ENCODE results near the gene FBN1.

DNA sequence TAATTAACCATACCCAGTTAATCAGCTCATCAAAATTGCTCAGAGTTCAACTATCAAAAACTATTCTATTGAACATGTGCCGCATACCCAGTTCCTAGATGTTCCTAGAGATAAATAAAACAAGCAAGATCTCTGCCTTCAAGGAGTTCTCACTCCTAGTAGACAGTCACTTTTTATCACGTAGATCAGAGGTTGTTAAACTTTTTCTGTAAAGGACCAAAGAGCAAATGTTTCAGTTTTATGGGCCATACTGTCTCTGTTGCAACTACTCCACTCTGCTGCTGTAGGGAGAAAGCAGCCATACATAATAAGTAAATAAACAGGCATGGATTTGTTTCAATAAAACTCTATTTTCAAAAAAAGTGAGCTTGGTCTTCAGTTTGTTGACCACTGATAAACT lies 7.9 kb downstream of the FBN1 start:
- TF ChIP-seq, protein P1, sequence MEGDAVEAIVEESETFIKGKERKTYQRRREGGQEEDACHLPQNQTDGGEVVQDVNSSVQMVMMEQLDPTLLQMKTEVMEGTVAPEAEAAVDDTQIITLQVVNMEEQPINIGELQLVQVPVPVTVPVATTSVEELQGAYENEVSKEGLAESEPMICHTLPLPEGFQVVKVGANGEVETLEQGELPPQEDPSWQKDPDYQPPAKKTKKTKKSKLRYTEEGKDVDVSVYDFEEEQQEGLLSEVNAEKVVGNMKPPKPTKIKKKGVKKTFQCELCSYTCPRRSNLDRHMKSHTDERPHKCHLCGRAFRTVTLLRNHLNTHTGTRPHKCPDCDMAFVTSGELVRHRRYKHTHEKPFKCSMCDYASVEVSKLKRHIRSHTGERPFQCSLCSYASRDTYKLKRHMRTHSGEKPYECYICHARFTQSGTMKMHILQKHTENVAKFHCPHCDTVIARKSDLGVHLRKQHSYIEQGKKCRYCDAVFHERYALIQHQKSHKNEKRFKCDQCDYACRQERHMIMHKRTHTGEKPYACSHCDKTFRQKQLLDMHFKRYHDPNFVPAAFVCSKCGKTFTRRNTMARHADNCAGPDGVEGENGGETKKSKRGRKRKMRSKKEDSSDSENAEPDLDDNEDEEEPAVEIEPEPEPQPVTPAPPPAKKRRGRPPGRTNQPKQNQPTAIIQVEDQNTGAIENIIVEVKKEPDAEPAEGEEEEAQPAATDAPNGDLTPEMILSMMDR (IDR thresholded peaks at IDR 0.05): no peak
- TF ChIP-seq POLR2A (IDR thresholded peaks at IDR 0.05; ENCODE audit: low read length) (no peak), SMC3 (IDR thresholded peaks at IDR 0.05) (no peak), EP300 (IDR thresholded peaks at IDR 0.05) (no peak), ESRRA (IDR thresholded peaks at IDR 0.05; ENCODE audit: borderline replicate concordance, low read length) (no peak), PHF8 (IDR thresholded peaks at IDR 0.05; ENCODE audit: borderline replicate concordance, low read depth) (no peak), ZC3H11A (IDR thresholded peaks at IDR 0.05) (no peak), ZFP36 (IDR thresholded peaks at IDR 0.05; ENCODE audit: borderline replicate concordance, partially characterized antibody) (no peak), HDAC2 (IDR thresholded peaks at IDR 0.05) (no peak), KDM1A (IDR thresholded peaks at IDR 0.05; ENCODE audit: low read depth) (no peak), RFX5 (IDR thresholded peaks at IDR 0.05) (no peak), ZNF302 (CRISPR knock-in tag; IDR thresholded peaks at IDR 0.05) (no peak), RNF2 (IDR thresholded peaks at IDR 0.05; ENCODE audit: borderline replicate concordance, low read depth) (no peak)
- TF ChIP-seq, protein P2, sequence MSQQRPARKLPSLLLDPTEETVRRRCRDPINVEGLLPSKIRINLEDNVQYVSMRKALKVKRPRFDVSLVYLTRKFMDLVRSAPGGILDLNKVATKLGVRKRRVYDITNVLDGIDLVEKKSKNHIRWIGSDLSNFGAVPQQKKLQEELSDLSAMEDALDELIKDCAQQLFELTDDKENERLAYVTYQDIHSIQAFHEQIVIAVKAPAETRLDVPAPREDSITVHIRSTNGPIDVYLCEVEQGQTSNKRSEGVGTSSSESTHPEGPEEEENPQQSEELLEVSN (IDR thresholded peaks at IDR 0.05; ENCODE audit: borderline replicate concordance, low read depth): no peak
